ENCODE data around the gene SMYD3. TPM values are rescaled to one million over a fixed set of nuclear protein-coding genes. Genes with fewer than 3 reads are reported as not detected.

SMYD3 gene
- total and polyA plus RNA-seq, 10 of the 15 experiments (the other 5 are each of a cell fraction or from before 2014, with no cell fraction given) = 18.3 to 54.0 (median 24.8) TPM

GRCh38 chr1:245773344-245773743, 733.7 kb downstream of the SMYD3 start (continued):
- no peak for TF ChIP-seq MLLT1 (IDR thresholded peaks at IDR 0.05)
- TF ChIP-seq CBX5 (IDR thresholded peaks at IDR 0.05; ENCODE audit: low read depth) = no peak
- TF ChIP-seq CREM (IDR thresholded peaks at IDR 0.05; ENCODE audit: low read depth) = no peak
- no peak for TF ChIP-seq CHD1 (IDR thresholded peaks at IDR 0.05; ENCODE audit: low read depth, low read length)
- no peak for TF ChIP-seq ZNF384 (IDR thresholded peaks at IDR 0.05; ENCODE audit: borderline replicate concordance, low read depth, low read length)

- Histone ChIP-seq H3K27me3 (replicated peaks in 1 of 2; ENCODE audit: control insufficient read depth in 2 of 2, insufficient read depth in 2 of 2, low read length in 1 of 2) (no peaks in the 10 kb centered on the region), H3K4me3 (no peak overlapping the region), H3K4me2 (ENCODE audit: control insufficient read depth, insufficient read depth) (no peak overlapping the region), H4K20me1 (ENCODE audit: control insufficient read depth, insufficient read depth) (no peaks in the 10 kb centered on the region), H3K9me3 (replicated peaks; ENCODE audit: control insufficient read depth, insufficient read depth, low read length) (no peaks in the 10 kb centered on the region), H3K4me1 (ENCODE audit: control insufficient read depth, insufficient read depth, low read length) (no peaks in the 10 kb centered on the region), H3K79me2 (ENCODE audit: control insufficient read depth, insufficient read depth, low read length) (no peaks in the 10 kb centered on the region), H3K36me3 (ENCODE audit: control insufficient read depth in 2 of 2, insufficient read depth in 2 of 2, low read length in 1 of 2) (no peaks in the 10 kb centered on the region), H3K27ac (ENCODE audit: control insufficient read depth, insufficient read depth) (no peak overlapping the region), H3K9ac (ENCODE audit: control insufficient read depth, insufficient read depth, low read length) (no peak overlapping the region), H2AFZ (ENCODE audit: control insufficient read depth, low read depth, low read length) (no peak overlapping the region)
- ChIA-PET CTCF (no interaction called here), RAD21 (ENCODE audit: unreplicated experiment) (no interaction called here), POLR2A (no interaction called here), SMC1A (ENCODE audit: uncharacterized antibody, unreplicated experiment) (no interaction called here)
- ATAC-seq (no peak), FAIRE-seq (no peak), DNase-seq (ENCODE audit: low read depth, low spot score) (no peak)
- no TSS peak for BruUV-seq (replicated peaks)
- in situ Hi-C loops (cut with MboI) (no loop called here), intact Hi-C loops (cut with micrococcal nuclease; ENCODE audit: unreplicated experiment) (no loop called here)
- WGBS (ENCODE audit: insufficient coverage, insufficient replicate concordance, low lambda C conversion rate, missing lambda C conversion rate) = 100% methylated on average over 1 of the region's 1 CpG
- TF ChIP-seq SMARCA5 (IDR thresholded peaks at IDR 0.05) = no peak
- no peak for TF ChIP-seq PAX5 (IDR thresholded peaks at IDR 0.05; ENCODE audit: borderline replicate concordance, low read depth, low read length)
- TF ChIP-seq PML (IDR thresholded peaks at IDR 0.05; ENCODE audit: low read length) = no peak
- TF ChIP-seq WRNIP1 (IDR thresholded peaks at IDR 0.05; ENCODE audit: borderline replicate concordance, low read depth, low read length) = no peak
- TF ChIP-seq ZNF592 (IDR thresholded peaks at IDR 0.05) = no peak
- TF ChIP-seq NKRF (conservative IDR thresholded peaks at IDR 0.05) = no peak
- TF ChIP-seq CTCF (IDR thresholded peaks at IDR 0.05 in 2 of 3, conservative IDR thresholded peaks at IDR 0.05 in 1 of 3; ENCODE audit: control insufficient read depth in 2 of 3, extremely low read depth in 1 of 3, insufficient read depth in 1 of 3, low read depth in 3 of 3, low read length in 3 of 3) = no peak
- no peak for TF ChIP-seq ZNF207 (IDR thresholded peaks at IDR 0.05; ENCODE audit: borderline replicate concordance)
- no peak for TF ChIP-seq BHLHE40 (IDR thresholded peaks at IDR 0.05; ENCODE audit: borderline replicate concordance in 1 of 2, low read depth in 2 of 2, low read length in 1 of 2)
- TF ChIP-seq BCL11A (IDR thresholded peaks at IDR 0.05; ENCODE audit: low read depth, low read length) = no peak
These were observed 734.3 kb downstream of the SMYD3 start for GRCh38 chr1:245772739-245773138.
